Pancreas (tissue), 10 donors: ENCODE measurements around the gene HOXB5. TPM values are rescaled to one million over a fixed set of nuclear protein-coding genes. Genes with fewer than 3 reads are reported as not detected.

ENCODE experiments used
- ATAC-seq, 4 donors: fragments of 200-7000 bp; cut with Tn5 transposase; one replicate each; pipeline versions ENCODE4 v1.8.0 to v1.9.1; 2020; ENCODE audit warnings: mild to moderate bottlenecking in 4 of 4, moderate library complexity in 4 of 4
- DNase-seq, 6 donors: peaks; one replicate each; pipeline ENCODE4 v3.0.0-alpha.2; 2020
- FAIRE-seq: peaks from 2 replicates; lab custom pipeline; 2012; peaks lifted over from hg19 to GRCh38; lab: Jason Lieb, UNC
- H3K27ac ChIP-seq, 4 donors: fragments of 200-600 bp; sonication (generic); 1 replicate in 3 of 4; 2 replicates in 1 of 4; pipeline versions ENCODE4 v1.5.0 to v1.8.0; 2020
- H3K27me3 ChIP-seq, 4 donors: fragments of 200-600 bp; one replicate each; pipeline ENCODE4 v1.8.0; 2021
- H3K36me3 ChIP-seq, 3 donors: fragments of 200-600 bp; sonication (generic) in 1 of 3; one replicate each; pipeline versions ENCODE4 v1.5.0 to v1.8.0; 2020 to 2021
- H3K4me1 ChIP-seq, 3 donors: fragments of 200-600 bp; one replicate each; pipeline ENCODE4 v1.8.0; 2021
- H3K4me3 ChIP-seq, 4 donors: fragments of 200-600 bp; sonication (generic) in 2 of 4; one replicate each; pipeline versions ENCODE4 v1.5.0 to v1.8.0; 2020 to 2021
- H3K9me3 ChIP-seq, 4 donors: fragments of 200-600 bp; one replicate each; pipeline ENCODE4 v1.8.0; 2021
- WGBS, 2 donors: extraction: QIAGEN DNeasy Blood & Tissue Kit; methylation state at CpG; one replicate each; pipeline ENCODE4 v1.1.7; 2013; 5-methylcytosine and 5-hydroxymethylcytosine counted together
- intact Hi-C, 3 donors: fragments of 100-400 bp; cut with DNase I; formaldehyde crosslinking; loops; one replicate each; pipeline versions ENCODE4 v1.11.1 to v1.14.2; 2022
- polyA plus RNA-seq, 2 donors: library from polyadenylated mRNA; stranded (reverse); fragments of 200-250 nt; gene quantifications; one replicate each; pipeline ENCODE4 v1.2.3, GENCODE V29; 2013
- total RNA-seq, 6 donors: library from RNA; stranded (reverse); fragmentation: NEBNext Ultra II Directional in 4 of 6; extraction: Animal tissue kit (Norgen Biotek cat#: 25700) in 4 of 6; gene quantifications; one replicate each; pipeline versions ENCODE4 v1.2.1 to v1.2.4, GENCODE V29; 2021 to 2023
- TF ChIP-seq, protein P1 (sequence below), 4 donors: fragments of 200-600 bp; sonication (generic) in 3 of 4; IDR thresholded peaks; one replicate each; pipeline versions ENCODE4 v1.5.0 to v1.8.0; 2021; ENCODE audit warnings: antibody characterized with exemption in 4 of 4
- donor health status: healthy with polysubstance abuse.
- donor health status: DM: no; HTN: no; CAD: no; lungs with moderate emphysema.
- donor health status: DM: no; HTN: no; CAD: no.
- donor health status: control.
- donor health status: control.
- donor health status: Bipolar disorder and iron deficiency.
- donor health status: DM: yes; HTN: yes; CAD: no.
- donor health status: DM: no; HTN: no; CAD: no.
- donor health status: DM: no; HTN: no; CAD: no.
- donor health status: DM: yes; HTN: yes; CAD: no.

HOXB5 gene
- total and polyA plus RNA-seq, 8 donors: 0.19 to 1.0 (median 0.38) TPM

DNA sequence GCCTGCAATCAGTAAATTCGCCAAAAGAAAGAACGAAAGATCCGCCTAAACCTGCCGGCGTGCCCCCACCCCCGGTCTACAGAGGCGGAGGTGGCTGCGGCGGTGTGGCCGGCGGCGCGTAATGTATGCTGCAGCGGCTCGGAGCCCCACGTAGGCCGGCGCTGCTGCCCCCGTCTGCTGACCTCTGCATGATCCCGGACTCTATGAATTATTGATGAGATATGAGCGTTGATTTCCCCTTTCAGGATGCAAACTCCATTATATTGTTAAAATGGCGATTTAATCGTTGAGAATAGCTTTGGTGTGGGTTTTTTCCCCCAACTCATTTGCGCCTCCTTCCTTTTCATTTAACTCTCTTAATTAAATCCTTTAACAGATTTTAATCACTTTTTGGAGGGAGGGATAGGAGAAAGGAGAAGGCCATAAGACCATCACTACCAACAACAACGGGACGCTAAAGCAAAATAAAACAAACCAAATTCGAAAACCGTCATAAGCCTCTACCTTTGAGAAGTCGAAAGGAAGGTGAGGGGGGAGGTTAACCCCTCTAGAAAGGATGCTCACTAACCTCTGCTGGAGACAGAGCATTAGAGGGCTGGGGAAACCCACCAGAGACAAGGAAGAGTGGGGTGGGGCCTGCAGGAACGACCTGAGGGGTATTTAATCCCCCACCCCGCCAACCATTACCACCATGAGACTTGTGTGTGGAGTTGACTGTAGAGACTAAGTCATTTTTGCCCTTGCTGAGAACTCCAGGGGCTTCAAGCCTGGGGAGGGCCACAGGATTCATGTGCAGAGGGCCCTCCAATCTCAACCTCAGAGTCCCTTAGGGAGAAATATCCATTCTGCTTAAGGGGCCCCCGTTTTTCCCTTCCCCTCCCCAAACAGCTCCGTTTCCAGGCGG is 7.0 kb downstream of the HOXB5 start:
- FAIRE-seq: no peak
- Histone ChIP-seq H3K27me3 (peaks cover 5 to 66% (median 14%) of the 10 kb centered on the region in 4 donors), H3K36me3 (no peaks in the 10 kb centered on the region), H3K27ac (peak overlapping the region in 1 of 4 donors; percentile 44), H3K9me3 (no peaks in the 10 kb centered on the region), H3K4me1 (peaks cover 0 to 12% (median 11%) of the 10 kb centered on the region in 3 donors), H3K4me3 (peak overlapping the region in 2 of 4 donors; percentile 32 to 45)
- ATAC-seq: peak in 1 of 4 donors; percentile 28
- DNase-seq: peak in 1 of 6 donors; percentile 55
- TF ChIP-seq, protein P1, sequence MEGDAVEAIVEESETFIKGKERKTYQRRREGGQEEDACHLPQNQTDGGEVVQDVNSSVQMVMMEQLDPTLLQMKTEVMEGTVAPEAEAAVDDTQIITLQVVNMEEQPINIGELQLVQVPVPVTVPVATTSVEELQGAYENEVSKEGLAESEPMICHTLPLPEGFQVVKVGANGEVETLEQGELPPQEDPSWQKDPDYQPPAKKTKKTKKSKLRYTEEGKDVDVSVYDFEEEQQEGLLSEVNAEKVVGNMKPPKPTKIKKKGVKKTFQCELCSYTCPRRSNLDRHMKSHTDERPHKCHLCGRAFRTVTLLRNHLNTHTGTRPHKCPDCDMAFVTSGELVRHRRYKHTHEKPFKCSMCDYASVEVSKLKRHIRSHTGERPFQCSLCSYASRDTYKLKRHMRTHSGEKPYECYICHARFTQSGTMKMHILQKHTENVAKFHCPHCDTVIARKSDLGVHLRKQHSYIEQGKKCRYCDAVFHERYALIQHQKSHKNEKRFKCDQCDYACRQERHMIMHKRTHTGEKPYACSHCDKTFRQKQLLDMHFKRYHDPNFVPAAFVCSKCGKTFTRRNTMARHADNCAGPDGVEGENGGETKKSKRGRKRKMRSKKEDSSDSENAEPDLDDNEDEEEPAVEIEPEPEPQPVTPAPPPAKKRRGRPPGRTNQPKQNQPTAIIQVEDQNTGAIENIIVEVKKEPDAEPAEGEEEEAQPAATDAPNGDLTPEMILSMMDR (IDR thresholded peaks at IDR 0.05): no peak
- 17 to 18% methylated on average over 34 of the region's 34 CpGs for WGBS, 2 donors
- intact Hi-C loops: no loop called here

DNA sequence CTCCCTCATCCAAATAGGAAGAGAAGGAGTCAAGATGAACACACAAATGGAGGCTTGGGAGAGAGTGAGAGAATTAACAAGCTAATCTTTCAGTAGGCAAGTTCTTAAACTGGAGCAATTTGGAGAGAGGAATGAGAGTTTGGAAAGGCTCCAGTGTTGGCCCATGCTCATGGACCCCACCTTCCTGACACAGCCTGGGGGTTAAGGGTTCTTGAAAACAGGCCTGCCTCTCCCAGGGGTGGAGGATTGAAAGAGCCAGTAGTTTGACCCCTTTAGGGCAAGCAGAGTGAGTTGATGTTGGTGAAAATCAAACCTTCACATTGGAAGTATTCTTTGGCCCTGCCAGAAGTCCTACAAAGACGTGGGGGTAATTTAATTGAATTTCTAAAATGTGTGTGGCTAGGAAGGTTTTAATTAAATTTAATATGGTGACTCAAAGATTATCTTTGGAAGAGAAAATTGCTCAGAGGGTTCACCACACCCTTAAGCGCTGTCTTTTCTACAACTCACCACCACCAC is 9.3 kb downstream of the HOXB5 start:
- Histone ChIP-seq H3K9me3 (no peaks in the 10 kb centered on the region), H3K36me3 (no peaks in the 10 kb centered on the region), H3K27me3 (peaks cover 5 to 75% (median 18%) of the 10 kb centered on the region in 4 donors), H3K4me1 (peaks cover 0 to 12% (median 11%) of the 10 kb centered on the region in 3 donors), H3K4me3 (no peak overlapping the region), H3K27ac (no peak overlapping the region)
- intact Hi-C loops: no loop called here
- WGBS, 2 donors: 10 to 15% methylated on average over 2 of the region's 2 CpGs
- DNase-seq (no peak), ATAC-seq (no peak), FAIRE-seq (no peak)
- TF ChIP-seq, protein P1 (IDR thresholded peaks at IDR 0.05): no peak

DNA sequence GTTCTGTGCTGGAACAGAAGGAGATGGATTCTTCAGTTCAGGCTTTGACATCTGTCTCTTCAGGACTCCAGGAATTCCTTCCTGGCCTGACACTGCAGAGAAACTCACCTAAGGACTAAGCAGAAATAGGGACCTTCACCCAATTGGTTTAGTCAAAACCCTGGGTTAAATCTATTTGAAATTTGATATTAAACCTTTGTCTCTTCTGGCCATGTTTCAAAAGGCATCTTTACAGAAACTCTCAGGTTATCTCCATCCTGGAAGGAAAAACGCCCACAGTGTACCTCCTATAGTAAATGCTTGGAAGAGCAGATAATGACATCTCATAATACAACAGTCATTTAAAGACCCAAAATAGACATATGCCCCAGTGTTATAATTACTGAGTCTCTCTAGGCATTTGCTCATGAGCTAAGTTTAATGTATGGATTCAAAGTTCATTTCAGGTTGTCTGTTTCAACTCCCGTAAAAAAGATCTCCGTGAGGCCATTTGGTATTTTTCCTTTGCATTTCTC is 9.8 kb downstream of the HOXB5 start:
- DNase-seq (no peak), FAIRE-seq (no peak), ATAC-seq (no peak)
- H3K4me1 ChIP-seq: peaks cover 0 to 12% (median 11%) of the 10 kb centered on the region in 3 donors
- TF ChIP-seq, protein P1 (IDR thresholded peaks at IDR 0.05): no peak
- no peak overlapping the region for H3K27ac ChIP-seq
- H3K9me3 ChIP-seq: no peaks in the 10 kb centered on the region
- no peaks in the 10 kb centered on the region for H3K36me3 ChIP-seq
- H3K27me3 ChIP-seq: peaks cover 5 to 80% (median 20%) of the 10 kb centered on the region in 4 donors
- H3K4me3 ChIP-seq: no peak overlapping the region
- intact Hi-C loops: no loop called here
- 22 to 28% methylated on average over 3 of the region's 3 CpGs for WGBS, 2 donors

DNA sequence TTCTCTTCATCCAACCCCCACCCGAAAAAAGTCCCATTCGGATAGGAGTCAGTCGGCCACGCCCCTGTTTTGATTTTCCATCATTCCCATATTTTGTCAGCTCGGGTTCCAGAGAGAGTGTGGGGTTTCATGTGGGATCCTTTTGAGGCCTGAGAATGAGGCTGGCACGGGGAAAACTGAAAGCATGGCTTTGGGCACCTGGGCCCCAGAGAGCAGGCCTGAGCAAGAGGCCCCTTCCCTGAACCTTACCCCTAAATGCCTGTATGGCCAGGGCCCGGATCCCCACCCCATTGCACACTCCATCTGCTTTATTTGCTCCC is 10.9 kb downstream of the HOXB5 start:
- FAIRE-seq (no peak), ATAC-seq (no peak), DNase-seq (no peak)
- H3K4me1 ChIP-seq: peaks cover 0 to 12% (median 11%) of the 10 kb centered on the region in 3 donors
- TF ChIP-seq, protein P1 (IDR thresholded peaks at IDR 0.05): no peak
- H3K27me3 ChIP-seq: peaks cover 5 to 89% (median 20%) of the 10 kb centered on the region in 4 donors
- 15 to 26% methylated on average over 7 of the region's 7 CpGs for WGBS, 2 donors
- no peaks in the 10 kb centered on the region for H3K36me3 ChIP-seq
- H3K27ac ChIP-seq: peak overlapping the region in 1 of 4 donors; percentile 66
- intact Hi-C loops: no loop called here
- H3K4me3 ChIP-seq: no peak overlapping the region
- H3K9me3 ChIP-seq: no peaks in the 10 kb centered on the region
